ENCODE data around the gene MTF1. TPM values are rescaled to one million over a fixed set of nuclear protein-coding genes. Genes with fewer than 3 reads are reported as not detected.
A peak's percentile ranks its signal among the peaks of the same experiment; 100 is the strongest.

Gene MTF1
- total RNA-seq, 1 experiment from 2014 or later, result 22.1 TPM

GRCh38 chr1:37860346-37860666 lies 914 bp upstream of the MTF1 start:
- Histone ChIP-seq H3K27me3 (ENCODE audit: insufficient read depth, low read depth) (no peaks in the 10 kb centered on the region), H3K4me1 (replicated peaks; ENCODE audit: insufficient read depth) (peaks cover 36% of the 10 kb centered on the region), H3K4me2 (peak overlapping the region; percentile 87), H3K4me3 (peak overlapping the region; percentile 76), H3K36me3 (ENCODE audit: low read depth) (peaks cover 14% of the 10 kb centered on the region), H3K9me3 (ENCODE audit: insufficient read depth, low read depth) (no peaks in the 10 kb centered on the region), H3K79me2 (ENCODE audit: low read depth) (peaks cover 40% of the 10 kb centered on the region), H4K20me1 (ENCODE audit: insufficient read depth) (0 out of 2 replicates have a peak, but pooled peaks cover 3% of the 10 kb centered on the region), H3F3A (ENCODE audit: insufficient read depth, low read depth) (peaks cover 36% of the 10 kb centered on the region), H3K27ac (peak overlapping the region; percentile 91), H2AFZ (peak overlapping the region; percentile 82; the same call in 1 of the 2 replicates), H3K9me2 (ENCODE audit: insufficient read depth) (no peaks in the 10 kb centered on the region)
- no TSS peak for BruUV-seq (replicated peaks)
- no peak for DNase-seq
- intact Hi-C loops (cut with micrococcal nuclease; ENCODE audit: unreplicated experiment), result loop anchor here (2.0 kb wide), 1 partner anchor 52 kb away; the partner anchor contains the start of gene YRDC
- CTCF ChIA-PET, result interaction anchor here (0.7 to 1.5 kb wide), 6 partner anchors 53 to 358 kb away, joined by 3 to 8 read pairs (median 3); partner anchors contain the start of genes C1orf122 and YRDC
- POLR2A ChIA-PET (ENCODE audit: unreplicated experiment), result interaction anchor here (0.6 kb wide), 1 partner anchor 384 kb away, joined by 3 read pairs; no protein-coding TSS in a partner anchor
- peak; percentile 4; the same call in 1 of the 2 replicates for TF ChIP-seq CTCF (conservative IDR thresholded peaks at IDR 0.05)
- TF ChIP-seq EZH2 (IDR thresholded peaks at IDR 0.05; ENCODE audit: low read depth), result no peak

- Histone ChIP-seq H4K20me1 (ENCODE audit: insufficient read depth) (0 out of 2 replicates have a peak, but pooled peaks cover 3% of the 10 kb centered on the region), H3K27me3 (ENCODE audit: insufficient read depth, low read depth) (no peaks in the 10 kb centered on the region), H3K4me1 (replicated peaks; ENCODE audit: insufficient read depth) (peaks cover 31% of the 10 kb centered on the region), H3K9me3 (ENCODE audit: insufficient read depth, low read depth) (no peaks in the 10 kb centered on the region), H3K27ac (peak overlapping the region; percentile 4; the same call in 1 of the 2 replicates), H2AFZ (peak overlapping the region; percentile 82), H3F3A (ENCODE audit: insufficient read depth, low read depth) (peaks cover 23% of the 10 kb centered on the region), H3K9me2 (ENCODE audit: insufficient read depth) (no peaks in the 10 kb centered on the region), H3K4me3 (peak overlapping the region; percentile 76), H3K36me3 (ENCODE audit: low read depth) (peaks cover 16% of the 10 kb centered on the region), H3K4me2 (peak overlapping the region; percentile 87), H3K79me2 (ENCODE audit: low read depth) (peaks cover 53% of the 10 kb centered on the region)
- intact Hi-C loops (cut with micrococcal nuclease; ENCODE audit: unreplicated experiment), result loop anchor here (1.0 to 10.0 kb wide), 4 partner anchors 9 to 384 kb away; partner anchors contain the start of genes CDCA8, GNL2 and ZC3H12A
- CTCF ChIA-PET, result interaction anchor here (0.6 to 1.5 kb wide), 5 partner anchors 8 to 1712 kb away, joined by 5 to 9 read pairs (median 8); partner anchors contain the start of genes C1orf122 and YRDC
- POLR2A ChIA-PET (ENCODE audit: unreplicated experiment), result interaction anchor here (1.0 kb wide), 1 partner anchor 8 kb away, joined by 4 read pairs; no protein-coding TSS in a partner anchor
- BruUV-seq (replicated peaks), result TSS peak; percentile 58
- no peak for TF ChIP-seq EZH2 (IDR thresholded peaks at IDR 0.05; ENCODE audit: low read depth)
- TF ChIP-seq CTCF (conservative IDR thresholded peaks at IDR 0.05), result no peak
- no peak for DNase-seq
Observed at GRCh38 chr1:37858931-37859506, 373 bp downstream of the MTF1 start.

GRCh38 chr1:37854406-37854805 lies 5.0 kb downstream of the MTF1 start:
- Histone ChIP-seq H3K79me2 (ENCODE audit: low read depth) (peaks cover 88% of the 10 kb centered on the region), H4K20me1 (ENCODE audit: insufficient read depth) (0 out of 2 replicates have a peak, but pooled peaks cover 3% of the 10 kb centered on the region), H3K36me3 (ENCODE audit: low read depth) (peaks cover 26% of the 10 kb centered on the region), H3K9me2 (ENCODE audit: insufficient read depth) (no peaks in the 10 kb centered on the region), H3K4me1 (replicated peaks; ENCODE audit: insufficient read depth) (peaks cover 51% of the 10 kb centered on the region), H3K27me3 (ENCODE audit: insufficient read depth, low read depth) (no peaks in the 10 kb centered on the region), H2AFZ (no peak overlapping the region), H3F3A (ENCODE audit: insufficient read depth, low read depth) (peaks cover 30% of the 10 kb centered on the region), H3K4me2 (no peak overlapping the region), H3K4me3 (no peak overlapping the region), H3K27ac (no peak overlapping the region), H3K9me3 (ENCODE audit: insufficient read depth, low read depth) (no peaks in the 10 kb centered on the region)
- ChIA-PET POLR2A (ENCODE audit: unreplicated experiment) (no interaction called here), CTCF (no interaction called here)
- intact Hi-C loops (cut with micrococcal nuclease; ENCODE audit: unreplicated experiment), result loop anchor here (10.0 kb wide), 1 partner anchor 380 kb away; the partner anchor contains the start of gene ZC3H12A
- TF ChIP-seq EZH2 (IDR thresholded peaks at IDR 0.05; ENCODE audit: low read depth), result no peak
- DNase-seq, result no peak
- no TSS peak for BruUV-seq (replicated peaks)

Measured in PC-9 (cell line).